DOHH2 (cell line): ENCODE measurements around the gene PPP2CA.

Experiments used
- H3F3A ChIP-seq: fragments of 200-600 bp; sonication (generic), shearing (Covaris generic); 2 replicates; pipeline ENCODE4 v1.6.0; 2016; ENCODE audit warnings: antibody characterized with exemption, mild to moderate bottlenecking; ENCODE audit not compliant: control insufficient read depth, insufficient read depth
- H3K27ac ChIP-seq: fragments of 200-600 bp; sonication (generic); 2 replicates; pipeline ENCODE4 v1.5.1; 2014; ENCODE audit warnings: low read depth, mild to moderate bottlenecking, low read length, moderate library complexity
- H3K27me3 ChIP-seq: fragments of 200-600 bp; sonication (generic); 2 replicates; pipeline ENCODE4 v1.6.1; 2014; ENCODE audit warnings: mild to moderate bottlenecking, low read length, mixed read lengths; ENCODE audit not compliant: control insufficient read depth
- H3K36me3 ChIP-seq: fragments of 200-600 bp; sonication (generic); 2 replicates; pipeline ENCODE4 v1.6.1; 2014; ENCODE audit warnings: mild to moderate bottlenecking, low read length, moderate library complexity, mixed read lengths; ENCODE audit not compliant: control insufficient read depth
- H3K4me1 ChIP-seq: fragments of 200-600 bp; sonication (generic); 2 replicates; pipeline ENCODE4 v1.6.1; 2014; ENCODE audit warnings: mild to moderate bottlenecking, low read length, mixed read lengths; ENCODE audit not compliant: control insufficient read depth
- H3K4me2 ChIP-seq: fragments of 200-600 bp; sonication (generic); 2 replicates; pipeline ENCODE4 v1.6.0; 2014; ENCODE audit warnings: mild to moderate bottlenecking, low read length, moderate library complexity
- H3K4me3 ChIP-seq: fragments of 200-600 bp; sonication (generic); 2 replicates; pipeline ENCODE4 v1.5.1; 2014; ENCODE audit warnings: mild to moderate bottlenecking, low read length, mixed read lengths
- H3K79me2 ChIP-seq: fragments of 200-600 bp; sonication (generic); 2 replicates; pipeline ENCODE4 v1.6.1; 2014; ENCODE audit warnings: mild to moderate bottlenecking, low read length, mixed read lengths; ENCODE audit not compliant: control insufficient read depth
- H3K9me2 ChIP-seq: fragments of 200-600 bp; sonication (generic); replicated peaks from 2 replicates; pipeline ENCODE4 v1.6.1; 2014; ENCODE audit warnings: mild to moderate bottlenecking, low read length, mixed read lengths; ENCODE audit not compliant: control insufficient read depth
- H3K9me3 ChIP-seq: fragments of 200-600 bp; sonication (generic); 2 replicates; pipeline ENCODE4 v1.6.1; 2014; ENCODE audit warnings: antibody characterized with exemption, low read length, mixed read lengths; ENCODE audit not compliant: control insufficient read depth, insufficient read depth
- H4K20me1 ChIP-seq: fragments of 200-600 bp; sonication (generic); 2 replicates; pipeline ENCODE4 v1.6.0; 2014; ENCODE audit warnings: low read depth, mild to moderate bottlenecking, antibody characterized with exemption, low read length, moderate library complexity; ENCODE audit not compliant: control insufficient read depth, insufficient read depth
- CTCF ChIP-seq: fragments of 200-600 bp; sonication (generic); IDR thresholded peaks from one replicate; pipeline ENCODE4 v1.5.1; 2014; ENCODE audit warnings: antibody characterized with exemption, mild to moderate bottlenecking, low read depth, low read length; ENCODE audit not compliant: poor library complexity, severe bottlenecking
- EZH2phosphoT487 ChIP-seq: fragments of 200-600 bp; sonication (generic); IDR thresholded peaks from 2 replicates; pipeline ENCODE4 v1.6.1; 2017; ENCODE audit warnings: borderline replicate concordance, mild to moderate bottlenecking, antibody characterized with exemption, low read length, moderate library complexity, mixed read lengths

PPP2CA gene

GRCh38 chr5:134149571-134150303, 76.1 kb downstream of the PPP2CA start:
- no peaks in the 10 kb centered on the region for H3K4me1 ChIP-seq

GRCh38 chr5:134148986-134149539, 76.8 kb downstream of the PPP2CA start:
- H3K9me2 ChIP-seq: no peaks in the 10 kb centered on the region
- H4K20me1 ChIP-seq: peaks cover 14% of the 10 kb centered on the region; the same call in 1 of the 2 replicates
- H3K4me3 ChIP-seq: no peak overlapping the region
- no peak overlapping the region for H3K27ac ChIP-seq
- H3K79me2 ChIP-seq: peaks cover 14% of the 10 kb centered on the region
- no peaks in the 10 kb centered on the region for H3K27me3 ChIP-seq
- H3F3A ChIP-seq: peaks cover 4% of the 10 kb centered on the region; the same call in 1 of the 2 replicates
- H3K36me3 ChIP-seq: peaks cover 79% of the 10 kb centered on the region
- no peaks in the 10 kb centered on the region for H3K4me1 ChIP-seq
- H3K9me3 ChIP-seq: no peaks in the 10 kb centered on the region
- TF ChIP-seq CTCF (no peak), EZH2phosphoT487 (no peak)
- H3K4me2 ChIP-seq: no peak overlapping the region

More at GRCh38 chr5:134149571-134150303, 76.1 kb downstream of the PPP2CA start:
- H3K4me3 ChIP-seq: no peak overlapping the region
- H3K27ac ChIP-seq: no peak overlapping the region
- H3K79me2 ChIP-seq: peaks cover 15% of the 10 kb centered on the region
- no peaks in the 10 kb centered on the region for H3K27me3 ChIP-seq
- H4K20me1 ChIP-seq: peaks cover 14% of the 10 kb centered on the region; the same call in 1 of the 2 replicates
- peaks cover 4% of the 10 kb centered on the region; the same call in 1 of the 2 replicates for H3F3A ChIP-seq
- H3K36me3 ChIP-seq: peaks cover 81% of the 10 kb centered on the region
- TF ChIP-seq EZH2phosphoT487: no peak
- TF ChIP-seq CTCF: no peak
- no peaks in the 10 kb centered on the region for H3K9me3 ChIP-seq
- no peak overlapping the region for H3K4me2 ChIP-seq
- H3K9me2 ChIP-seq: no peaks in the 10 kb centered on the region

DNA sequence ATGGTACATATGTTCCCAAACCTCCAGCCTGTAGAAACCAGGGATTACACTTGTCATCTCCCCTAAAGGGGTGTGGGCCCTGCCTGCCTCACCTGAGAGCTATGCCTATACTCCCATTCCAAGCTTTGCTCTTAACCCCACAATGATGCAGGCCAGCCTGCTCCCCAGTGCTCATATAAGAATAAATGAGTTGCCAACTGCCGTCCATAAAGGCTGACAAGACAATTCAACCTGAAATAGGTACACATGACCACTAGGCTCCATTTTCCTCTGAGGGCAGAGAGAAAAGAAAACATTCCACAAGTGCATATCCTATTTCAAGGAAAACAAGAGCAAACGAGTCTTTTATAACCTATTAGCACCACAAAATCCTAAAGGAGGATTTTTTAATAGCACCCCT, 77.6 kb downstream of the PPP2CA start:
- Histone ChIP-seq H3K79me2 (peaks cover 14% of the 10 kb centered on the region), H3K4me2 (no peak overlapping the region), H3K27me3 (no peaks in the 10 kb centered on the region), H3K27ac (no peak overlapping the region), H3K9me3 (no peaks in the 10 kb centered on the region), H3K4me1 (no peaks in the 10 kb centered on the region), H4K20me1 (peaks cover 9% of the 10 kb centered on the region; the same call in 1 of the 2 replicates), H3K9me2 (no peaks in the 10 kb centered on the region), H3K36me3 (peaks cover 71% of the 10 kb centered on the region), H3K4me3 (no peak overlapping the region), H3F3A (peaks cover 4% of the 10 kb centered on the region; the same call in 1 of the 2 replicates)
- TF ChIP-seq EZH2phosphoT487: no peak
- TF ChIP-seq CTCF: no peak
